ENCODE results near the gene SULT4A1. TPM values are rescaled to one million over a fixed set of nuclear protein-coding genes. Genes with fewer than 3 reads are reported as not detected.

SULT4A1 gene
- total and polyA plus RNA-seq, 4 donors: 0.08 to 0.37 TPM; not detected in 2

DNA sequence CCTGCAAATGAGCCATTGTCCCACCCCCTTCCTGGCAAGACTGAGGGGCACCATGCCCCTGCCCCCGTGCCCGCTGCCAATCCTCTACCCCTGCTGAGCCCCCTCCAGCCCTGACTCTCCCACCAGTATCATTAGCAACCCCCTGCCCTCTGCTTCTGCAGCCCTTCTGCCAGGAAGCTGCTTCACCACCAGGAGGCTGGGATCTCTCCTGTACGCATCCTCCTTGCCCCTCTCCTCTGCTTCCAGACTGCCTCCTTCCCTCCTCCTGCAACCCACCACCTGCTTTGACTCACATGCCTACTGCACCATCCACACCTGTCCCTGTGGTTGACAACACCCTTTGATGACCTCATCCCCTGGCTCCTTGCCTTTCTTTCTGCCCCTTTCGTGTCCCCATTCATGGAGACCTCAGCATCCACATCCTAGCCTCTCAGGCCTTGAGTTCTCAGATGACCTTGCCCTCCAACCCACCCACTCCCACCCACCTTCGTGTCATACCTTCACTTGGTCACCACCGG, 47.9 kb upstream of the SULT4A1 start:
- Histone ChIP-seq H3K4me1 (ENCODE audit: control insufficient read depth in 4 of 4, insufficient read depth in 4 of 4, low read length in 3 of 4) (no peaks in the 10 kb centered on the region), H3K9ac (ENCODE audit: low read depth in 1 of 2, low read length in 2 of 2) (no peak overlapping the region), H3K4me3 (ENCODE audit: low read depth in 1 of 3, low read length in 3 of 3) (no peak overlapping the region), H3K9me3 (ENCODE audit: control insufficient read depth in 4 of 4, low read length in 3 of 4) (no peaks in the 10 kb centered on the region), H3K36me3 (ENCODE audit: control insufficient read depth in 4 of 4, insufficient read depth in 3 of 4, low read depth in 1 of 4, low read length in 3 of 4) (no peaks in the 10 kb centered on the region), H3K27me3 (ENCODE audit: control insufficient read depth in 4 of 4, insufficient read depth in 4 of 4, low read length in 3 of 4) (no peaks in the 10 kb centered on the region), H3K27ac (ENCODE audit: low read depth in 1 of 2, low read length in 2 of 2) (no peak overlapping the region)
- DNase-seq (ENCODE audit: low spot score): no peak
- TF ChIP-seq JUND (IDR thresholded peaks at IDR 0.05) (no peak), NR2F2 (IDR thresholded peaks at IDR 0.05) (no peak), YY1 (IDR thresholded peaks at IDR 0.05) (no peak), FOXA2 (IDR thresholded peaks at IDR 0.05) (no peak), TAF1 (conservative IDR thresholded peaks at IDR 0.05) (no peak), GABPA (IDR thresholded peaks at IDR 0.05 in 1 of 2, conservative IDR thresholded peaks at IDR 0.05 in 1 of 2) (no peak), RXRA (IDR thresholded peaks at IDR 0.05) (no peak), HNF4A (conservative IDR thresholded peaks at IDR 0.05) (no peak), SP1 (IDR thresholded peaks at IDR 0.05) (no peak), RAD21 (IDR thresholded peaks at IDR 0.05) (no peak), HNF4G (IDR thresholded peaks at IDR 0.05) (no peak)
- TF ChIP-seq, protein P1, sequence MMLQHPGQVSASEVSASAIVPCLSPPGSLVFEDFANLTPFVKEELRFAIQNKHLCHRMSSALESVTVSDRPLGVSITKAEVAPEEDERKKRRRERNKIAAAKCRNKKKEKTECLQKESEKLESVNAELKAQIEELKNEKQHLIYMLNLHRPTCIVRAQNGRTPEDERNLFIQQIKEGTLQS (IDR thresholded peaks at IDR 0.05): no peak
- TF ChIP-seq, protein P2, sequence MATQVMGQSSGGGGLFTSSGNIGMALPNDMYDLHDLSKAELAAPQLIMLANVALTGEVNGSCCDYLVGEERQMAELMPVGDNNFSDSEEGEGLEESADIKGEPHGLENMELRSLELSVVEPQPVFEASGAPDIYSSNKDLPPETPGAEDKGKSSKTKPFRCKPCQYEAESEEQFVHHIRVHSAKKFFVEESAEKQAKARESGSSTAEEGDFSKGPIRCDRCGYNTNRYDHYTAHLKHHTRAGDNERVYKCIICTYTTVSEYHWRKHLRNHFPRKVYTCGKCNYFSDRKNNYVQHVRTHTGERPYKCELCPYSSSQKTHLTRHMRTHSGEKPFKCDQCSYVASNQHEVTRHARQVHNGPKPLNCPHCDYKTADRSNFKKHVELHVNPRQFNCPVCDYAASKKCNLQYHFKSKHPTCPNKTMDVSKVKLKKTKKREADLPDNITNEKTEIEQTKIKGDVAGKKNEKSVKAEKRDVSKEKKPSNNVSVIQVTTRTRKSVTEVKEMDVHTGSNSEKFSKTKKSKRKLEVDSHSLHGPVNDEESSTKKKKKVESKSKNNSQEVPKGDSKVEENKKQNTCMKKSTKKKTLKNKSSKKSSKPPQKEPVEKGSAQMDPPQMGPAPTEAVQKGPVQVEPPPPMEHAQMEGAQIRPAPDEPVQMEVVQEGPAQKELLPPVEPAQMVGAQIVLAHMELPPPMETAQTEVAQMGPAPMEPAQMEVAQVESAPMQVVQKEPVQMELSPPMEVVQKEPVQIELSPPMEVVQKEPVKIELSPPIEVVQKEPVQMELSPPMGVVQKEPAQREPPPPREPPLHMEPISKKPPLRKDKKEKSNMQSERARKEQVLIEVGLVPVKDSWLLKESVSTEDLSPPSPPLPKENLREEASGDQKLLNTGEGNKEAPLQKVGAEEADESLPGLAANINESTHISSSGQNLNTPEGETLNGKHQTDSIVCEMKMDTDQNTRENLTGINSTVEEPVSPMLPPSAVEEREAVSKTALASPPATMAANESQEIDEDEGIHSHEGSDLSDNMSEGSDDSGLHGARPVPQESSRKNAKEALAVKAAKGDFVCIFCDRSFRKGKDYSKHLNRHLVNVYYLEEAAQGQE (IDR thresholded peaks at IDR 0.05): no peak
- TF ChIP-seq, protein P3, sequence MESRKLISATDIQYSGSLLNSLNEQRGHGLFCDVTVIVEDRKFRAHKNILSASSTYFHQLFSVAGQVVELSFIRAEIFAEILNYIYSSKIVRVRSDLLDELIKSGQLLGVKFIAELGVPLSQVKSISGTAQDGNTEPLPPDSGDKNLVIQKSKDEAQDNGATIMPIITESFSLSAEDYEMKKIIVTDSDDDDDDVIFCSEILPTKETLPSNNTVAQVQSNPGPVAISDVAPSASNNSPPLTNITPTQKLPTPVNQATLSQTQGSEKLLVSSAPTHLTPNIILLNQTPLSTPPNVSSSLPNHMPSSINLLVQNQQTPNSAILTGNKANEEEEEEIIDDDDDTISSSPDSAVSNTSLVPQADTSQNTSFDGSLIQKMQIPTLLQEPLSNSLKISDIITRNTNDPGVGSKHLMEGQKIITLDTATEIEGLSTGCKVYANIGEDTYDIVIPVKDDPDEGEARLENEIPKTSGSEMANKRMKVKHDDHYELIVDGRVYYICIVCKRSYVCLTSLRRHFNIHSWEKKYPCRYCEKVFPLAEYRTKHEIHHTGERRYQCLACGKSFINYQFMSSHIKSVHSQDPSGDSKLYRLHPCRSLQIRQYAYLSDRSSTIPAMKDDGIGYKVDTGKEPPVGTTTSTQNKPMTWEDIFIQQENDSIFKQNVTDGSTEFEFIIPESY (IDR thresholded peaks at IDR 0.05): no peak
- WGBS: 69% methylated on average over 6 of the region's 6 CpGs

DNA sequence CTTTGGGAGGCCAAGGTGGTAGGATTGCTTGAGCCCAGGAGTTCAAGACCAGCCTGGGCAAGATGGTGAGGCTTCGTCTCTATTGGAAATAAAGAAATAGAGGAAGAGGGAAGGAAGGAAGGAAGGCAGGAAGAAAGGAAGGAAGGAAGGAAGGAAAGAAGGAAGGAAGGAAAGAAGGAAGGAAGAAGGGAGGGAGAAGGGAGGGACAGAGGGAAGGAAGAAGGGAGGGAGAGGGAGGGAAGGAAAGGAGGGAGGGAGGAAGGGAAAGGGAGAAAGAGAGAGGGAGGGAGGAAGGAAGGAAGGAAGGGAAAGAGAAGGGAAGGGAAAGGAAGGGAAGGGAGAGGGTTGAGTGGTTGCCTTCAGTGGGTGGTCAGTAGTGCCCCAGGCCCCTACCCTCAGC, 47.4 kb upstream of the SULT4A1 start:
- Histone ChIP-seq H3K9ac (ENCODE audit: low read depth in 1 of 2, low read length in 2 of 2) (no peak overlapping the region), H3K27me3 (ENCODE audit: control insufficient read depth in 4 of 4, insufficient read depth in 4 of 4, low read length in 3 of 4) (no peaks in the 10 kb centered on the region), H3K4me3 (ENCODE audit: low read depth in 1 of 3, low read length in 3 of 3) (no peak overlapping the region), H3K36me3 (ENCODE audit: control insufficient read depth in 4 of 4, insufficient read depth in 3 of 4, low read depth in 1 of 4, low read length in 3 of 4) (no peaks in the 10 kb centered on the region), H3K27ac (ENCODE audit: low read depth in 1 of 2, low read length in 2 of 2) (no peak overlapping the region), H3K4me1 (ENCODE audit: control insufficient read depth in 4 of 4, insufficient read depth in 4 of 4, low read length in 3 of 4) (no peaks in the 10 kb centered on the region), H3K9me3 (ENCODE audit: control insufficient read depth in 4 of 4, low read length in 3 of 4) (no peaks in the 10 kb centered on the region)
- WGBS: 91% methylated on average over 1 of the region's 1 CpG
- no peak for DNase-seq (ENCODE audit: low spot score)
- no peak for TF ChIP-seq GABPA (IDR thresholded peaks at IDR 0.05 in 1 of 2, conservative IDR thresholded peaks at IDR 0.05 in 1 of 2)

All from liver (tissue), 9 donors.